Right lobe of liver (tissue), 4 donors: ENCODE results near the gene SLC36A1.

Source experiments
- POLR2A ChIP-seq: fragments of 450-650 bp; IDR thresholded peaks from one replicate; pipeline ENCODE4 v1.6.1; 2017; ENCODE audit warnings: antibody characterized with exemption, mild to moderate bottlenecking
- TF ChIP-seq, protein P1 (sequence below), 4 donors: fragments of 200-600 bp in 3 of 4; fragments of 450-650 bp in 1 of 4; IDR thresholded peaks; one replicate each; pipeline versions ENCODE4 v1.5.1 to v1.8.0; 2016 to 2022; ENCODE audit warnings: antibody characterized with exemption in 4 of 4, mild to moderate bottlenecking in 2 of 4
- donor health status: DM: no; HTN: no; CAD: no.
- donor health status: DM: no; HTN: no; CAD: no.
- donor health status: DM: no; HTN: yes; CAD: no.

GRCh38 chr5:151499501-151500035 is 52.2 kb downstream of the SLC36A1 start:
- TF ChIP-seq, protein P1, sequence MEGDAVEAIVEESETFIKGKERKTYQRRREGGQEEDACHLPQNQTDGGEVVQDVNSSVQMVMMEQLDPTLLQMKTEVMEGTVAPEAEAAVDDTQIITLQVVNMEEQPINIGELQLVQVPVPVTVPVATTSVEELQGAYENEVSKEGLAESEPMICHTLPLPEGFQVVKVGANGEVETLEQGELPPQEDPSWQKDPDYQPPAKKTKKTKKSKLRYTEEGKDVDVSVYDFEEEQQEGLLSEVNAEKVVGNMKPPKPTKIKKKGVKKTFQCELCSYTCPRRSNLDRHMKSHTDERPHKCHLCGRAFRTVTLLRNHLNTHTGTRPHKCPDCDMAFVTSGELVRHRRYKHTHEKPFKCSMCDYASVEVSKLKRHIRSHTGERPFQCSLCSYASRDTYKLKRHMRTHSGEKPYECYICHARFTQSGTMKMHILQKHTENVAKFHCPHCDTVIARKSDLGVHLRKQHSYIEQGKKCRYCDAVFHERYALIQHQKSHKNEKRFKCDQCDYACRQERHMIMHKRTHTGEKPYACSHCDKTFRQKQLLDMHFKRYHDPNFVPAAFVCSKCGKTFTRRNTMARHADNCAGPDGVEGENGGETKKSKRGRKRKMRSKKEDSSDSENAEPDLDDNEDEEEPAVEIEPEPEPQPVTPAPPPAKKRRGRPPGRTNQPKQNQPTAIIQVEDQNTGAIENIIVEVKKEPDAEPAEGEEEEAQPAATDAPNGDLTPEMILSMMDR (IDR thresholded peaks at IDR 0.05), result no peak
- TF ChIP-seq POLR2A, result no peak
